ENCODE data around the gene MLLT11. TPM values are rescaled to one million over a fixed set of nuclear protein-coding genes. Genes with fewer than 3 reads are reported as not detected.

Gene MLLT11
- total RNA-seq, 2 donors from 2014 or later, result 0.42 to 1.3 TPM

- Histone ChIP-seq H3K9ac (ENCODE audit: low read depth in 2 of 2, low read length in 2 of 2) (no peak overlapping the region), H3K27ac (no peak overlapping the region), H3K27me3 (no peaks in the 10 kb centered on the region), H3K4me3 (no peak overlapping the region), H3K9me3 (no peaks in the 10 kb centered on the region), H3K4me1 (no peaks in the 10 kb centered on the region), H3K36me3 (no peaks in the 10 kb centered on the region)
- intact Hi-C loops (cut with DNase I), result no loop called here
- no peak for DNase-seq
- no peak for TF ChIP-seq CTCF (IDR thresholded peaks at IDR 0.05)
Measured at GRCh38 chr1:151108331-151108730, 48.1 kb downstream of the MLLT11 start.

- no peak for DNase-seq
- H3K27me3 ChIP-seq, result no peaks in the 10 kb centered on the region
- no peak overlapping the region for H3K27ac ChIP-seq
- no peaks in the 10 kb centered on the region for H3K9me3 ChIP-seq
- no peak overlapping the region for H3K9ac ChIP-seq (ENCODE audit: low read depth in 2 of 2, low read length in 2 of 2)
- intact Hi-C loops (cut with DNase I), result no loop called here
- H3K4me3 ChIP-seq, result no peak overlapping the region
- no peaks in the 10 kb centered on the region for H3K4me1 ChIP-seq
- TF ChIP-seq CTCF (IDR thresholded peaks at IDR 0.05), result no peak
- no peaks in the 10 kb centered on the region for H3K36me3 ChIP-seq
Measured at GRCh38 chr1:151113877-151114276, 53.7 kb downstream of the MLLT11 start.

Other genes starting within 250 kb of the MLLT11 start
- gene ARNT, start 183.8 kb upstream of the MLLT11 start, total RNA-seq, result 10 to 100 TPM; 29.5 to 41.7 TPM
- gene CTXND2, start 173.3 kb upstream of the MLLT11 start, total RNA-seq, result not detected
- gene SETDB1, start 134.0 kb upstream of the MLLT11 start, total RNA-seq, result 10 to 100 TPM; 28.2 to 32.8 TPM
- gene CERS2, start 85.6 kb upstream of the MLLT11 start, total RNA-seq, result 100 to 1,000 TPM; 140 to 157 TPM
- under 1 TPM; 0.40 to 0.53 TPM for gene ANXA9, start 78.1 kb upstream of the MLLT11 start, total RNA-seq
- gene MINDY1, start 53.5 kb upstream of the MLLT11 start, total RNA-seq, result 10 to 100 TPM; 40.4 to 43.1 TPM
- gene PRUNE1, start 51.9 kb upstream of the MLLT11 start, total RNA-seq, result 10 to 100 TPM; 20.4 to 21.5 TPM
- 1 to 10 TPM in 1 of 2 donors, under 1 TPM in 1; 0.69 to 1.9 TPM for gene BNIPL, start 23.8 kb upstream of the MLLT11 start, total RNA-seq
- gene C1orf56, start 12.6 kb upstream of the MLLT11 start, total RNA-seq, result 1 to 10 TPM; 2.6 to 3.2 TPM
- 10 to 100 TPM; 57.9 to 66.8 TPM for gene CDC42SE1, start 775 bp upstream of the MLLT11 start, total RNA-seq
- 10 to 100 TPM; 13.1 to 15.2 TPM for gene GABPB2, start 10.4 kb downstream of the MLLT11 start, total RNA-seq
- 1 to 10 TPM; 1.6 to 3.2 TPM for gene SEMA6C, start 86.2 kb downstream of the MLLT11 start, total RNA-seq
- 1 to 10 TPM in 1 of 2 donors, under 1 TPM in 1; 0.72 to 1.2 TPM for gene TNFAIP8L2, start 96.3 kb downstream of the MLLT11 start, total RNA-seq
- 1 to 10 TPM; 6.8 to 7.2 TPM for gene LYSMD1, start 105.5 kb downstream of the MLLT11 start, total RNA-seq
- 10 to 100 TPM; 22.7 to 31.8 TPM for gene SCNM1, start 105.7 kb downstream of the MLLT11 start, total RNA-seq
- under 1 TPM in 1 of 2 donors, not detected in 1; 0.67 TPM for gene TMOD4, start 115.6 kb downstream of the MLLT11 start, total RNA-seq
- gene VPS72, start 129.8 kb downstream of the MLLT11 start, total RNA-seq, result 10 to 100 TPM; 38.8 TPM
- 10 to 100 TPM; 33.3 to 38.9 TPM for gene PIP5K1A, start 138.2 kb downstream of the MLLT11 start, total RNA-seq
- gene PSMD4, start 194.3 kb downstream of the MLLT11 start, total RNA-seq, result 100 to 1,000 TPM; 103 to 158 TPM
- 10 to 100 TPM; 27.5 to 28.4 TPM for gene ZNF687, start 221.9 kb downstream of the MLLT11 start, total RNA-seq